ENCODE measurements around the gene NFIA. TPM values are rescaled to one million over a fixed set of nuclear protein-coding genes. Genes with fewer than 3 reads are reported as not detected.

The NFIA gene
- total RNA-seq, 4 donors from 2014 or later = 32.0 to 160 (median 32.9) TPM

DNA sequence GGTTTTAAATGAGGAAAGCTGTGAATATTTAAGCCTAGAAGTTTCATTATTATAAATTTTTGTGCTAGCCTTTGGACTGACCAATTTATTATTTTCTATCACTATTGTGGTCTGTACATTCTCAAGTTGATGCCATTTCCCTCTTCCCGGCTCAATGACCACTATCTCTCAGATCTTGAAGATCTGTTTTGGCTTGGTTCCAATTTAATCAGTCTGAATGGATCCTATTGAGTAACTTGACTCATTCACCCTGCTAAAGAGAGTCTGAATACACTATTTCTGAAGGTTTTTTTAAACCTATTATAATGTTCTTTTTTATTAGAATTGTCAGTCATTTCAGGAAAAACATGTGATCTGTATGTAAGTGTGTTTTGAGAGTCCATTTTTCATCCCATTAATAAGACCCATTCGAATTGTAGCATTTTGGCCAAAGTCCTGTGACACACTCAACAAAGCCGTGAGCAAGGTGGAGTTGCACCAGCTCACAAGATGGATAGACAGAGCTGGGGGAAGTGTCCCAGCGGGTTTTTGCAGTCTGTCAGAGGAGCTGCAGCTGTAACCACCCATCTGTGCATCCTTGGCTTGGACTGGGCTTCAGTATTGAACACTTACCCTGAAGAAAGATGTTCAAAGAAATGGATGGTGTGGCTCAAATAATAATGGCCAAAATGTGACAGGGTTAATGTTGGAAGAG, 145.6 kb downstream of the NFIA start:
- TF ChIP-seq POLR2A (IDR thresholded peaks at IDR 0.05) = no peak
- TF ChIP-seq, protein P1, sequence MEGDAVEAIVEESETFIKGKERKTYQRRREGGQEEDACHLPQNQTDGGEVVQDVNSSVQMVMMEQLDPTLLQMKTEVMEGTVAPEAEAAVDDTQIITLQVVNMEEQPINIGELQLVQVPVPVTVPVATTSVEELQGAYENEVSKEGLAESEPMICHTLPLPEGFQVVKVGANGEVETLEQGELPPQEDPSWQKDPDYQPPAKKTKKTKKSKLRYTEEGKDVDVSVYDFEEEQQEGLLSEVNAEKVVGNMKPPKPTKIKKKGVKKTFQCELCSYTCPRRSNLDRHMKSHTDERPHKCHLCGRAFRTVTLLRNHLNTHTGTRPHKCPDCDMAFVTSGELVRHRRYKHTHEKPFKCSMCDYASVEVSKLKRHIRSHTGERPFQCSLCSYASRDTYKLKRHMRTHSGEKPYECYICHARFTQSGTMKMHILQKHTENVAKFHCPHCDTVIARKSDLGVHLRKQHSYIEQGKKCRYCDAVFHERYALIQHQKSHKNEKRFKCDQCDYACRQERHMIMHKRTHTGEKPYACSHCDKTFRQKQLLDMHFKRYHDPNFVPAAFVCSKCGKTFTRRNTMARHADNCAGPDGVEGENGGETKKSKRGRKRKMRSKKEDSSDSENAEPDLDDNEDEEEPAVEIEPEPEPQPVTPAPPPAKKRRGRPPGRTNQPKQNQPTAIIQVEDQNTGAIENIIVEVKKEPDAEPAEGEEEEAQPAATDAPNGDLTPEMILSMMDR (IDR thresholded peaks at IDR 0.05) = no peak

DNA sequence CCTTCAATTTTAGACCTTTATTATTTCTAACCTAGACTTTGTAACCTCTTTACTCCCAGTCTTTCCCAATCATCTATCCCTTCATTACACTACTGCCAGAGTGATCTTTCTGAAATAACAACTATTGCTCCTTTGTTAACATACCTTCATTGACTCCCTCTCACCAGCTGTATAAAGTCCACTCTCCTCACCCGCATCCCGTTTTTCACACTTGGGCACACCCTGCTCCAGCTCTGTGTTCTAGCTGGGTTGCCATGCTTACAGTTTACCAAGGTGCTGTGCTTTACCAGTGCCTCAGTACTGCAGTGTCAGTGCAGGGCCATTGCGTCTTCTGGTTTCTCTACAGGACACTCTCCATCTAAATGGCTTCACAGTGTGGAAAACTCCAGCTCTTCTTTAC, 148.2 kb downstream of the NFIA start:
- Histone ChIP-seq H3K27ac (no peak overlapping the region), H3K27me3 (no peaks in the 10 kb centered on the region), H3K9me3 (no peaks in the 10 kb centered on the region), H3K36me3 (no peaks in the 10 kb centered on the region), H3K4me1 (peaks cover 0 to 16% (median 0%) of the 10 kb centered on the region in 4 donors), H3K4me3 (no peak overlapping the region)
- DNase-seq = peak in 2 of 3 donors; percentile 61 to 63
- TF ChIP-seq, protein P1 (IDR thresholded peaks at IDR 0.05) = no peak
- no peak for TF ChIP-seq POLR2A (IDR thresholded peaks at IDR 0.05)

More for the DNA sequence above, 145.6 kb downstream of the NFIA start:
- DNase-seq = no peak
- Histone ChIP-seq H3K27ac (no peak overlapping the region), H3K36me3 (no peaks in the 10 kb centered on the region), H3K4me1 (peaks cover 0 to 16% (median 0%) of the 10 kb centered on the region in 4 donors), H3K4me3 (no peak overlapping the region), H3K9me3 (no peaks in the 10 kb centered on the region), H3K27me3 (no peaks in the 10 kb centered on the region)

DNA sequence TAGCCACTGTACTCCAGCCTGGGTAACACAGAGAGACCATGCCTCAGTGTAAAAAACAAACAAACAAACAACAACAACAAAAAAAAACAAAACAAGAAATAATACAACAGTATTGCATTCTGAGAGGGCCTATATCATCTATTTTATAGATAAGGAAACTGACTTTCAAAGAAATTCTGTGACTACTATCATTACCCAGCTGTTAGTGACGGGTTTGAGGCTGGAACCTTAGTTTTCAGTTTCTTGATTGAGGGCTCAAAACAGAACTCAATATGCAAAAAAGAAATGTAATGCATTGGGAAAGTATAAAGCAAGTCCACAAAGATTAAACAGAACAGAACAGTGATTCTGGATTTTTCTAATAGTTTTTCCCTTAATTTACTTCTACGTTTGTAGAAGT, 149.4 kb downstream of the NFIA start:
- H3K4me3 ChIP-seq = no peak overlapping the region
- DNase-seq = no peak
- no peaks in the 10 kb centered on the region for H3K36me3 ChIP-seq
- no peak overlapping the region for H3K27ac ChIP-seq
- no peaks in the 10 kb centered on the region for H3K9me3 ChIP-seq
- H3K27me3 ChIP-seq = no peaks in the 10 kb centered on the region
- peaks cover 0 to 8% (median 0%) of the 10 kb centered on the region in 4 donors for H3K4me1 ChIP-seq
- TF ChIP-seq POLR2A (IDR thresholded peaks at IDR 0.05) = no peak
- TF ChIP-seq, protein P1 (IDR thresholded peaks at IDR 0.05) = no peak

DNA sequence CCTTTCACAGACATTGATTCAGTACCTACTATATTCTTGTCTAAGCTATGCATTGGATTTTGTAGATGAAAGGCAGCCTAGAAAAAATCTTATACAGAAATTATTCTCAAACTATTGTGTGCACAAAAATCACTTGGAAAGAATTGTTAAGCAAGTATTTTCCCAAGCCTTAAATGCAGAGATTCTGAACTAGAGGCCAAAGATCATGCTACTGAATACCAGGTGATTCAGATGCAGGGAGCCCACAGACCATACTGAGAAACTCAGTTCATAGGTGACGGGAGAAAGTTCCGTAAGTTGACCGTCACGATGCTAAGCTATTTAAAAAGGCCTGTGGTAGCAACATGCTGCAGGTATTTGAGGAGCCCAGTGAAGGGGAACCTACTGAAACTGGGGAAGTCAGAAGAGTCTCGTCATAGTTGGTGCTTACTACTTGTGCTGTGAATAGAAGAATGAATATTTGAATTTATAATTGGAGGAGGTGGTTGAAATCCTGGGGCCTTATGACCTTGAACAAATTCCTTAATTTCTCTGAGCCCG, 150.8 kb downstream of the NFIA start:
- DNase-seq = no peak
- Histone ChIP-seq H3K4me1 (peaks cover 0 to under 1% (median 0%) of the 10 kb centered on the region in 4 donors), H3K27me3 (no peaks in the 10 kb centered on the region), H3K36me3 (no peaks in the 10 kb centered on the region), H3K4me3 (no peak overlapping the region), H3K27ac (no peak overlapping the region), H3K9me3 (no peaks in the 10 kb centered on the region)
- TF ChIP-seq, protein P1 (IDR thresholded peaks at IDR 0.05) = no peak
- TF ChIP-seq POLR2A (IDR thresholded peaks at IDR 0.05) = no peak

DNA sequence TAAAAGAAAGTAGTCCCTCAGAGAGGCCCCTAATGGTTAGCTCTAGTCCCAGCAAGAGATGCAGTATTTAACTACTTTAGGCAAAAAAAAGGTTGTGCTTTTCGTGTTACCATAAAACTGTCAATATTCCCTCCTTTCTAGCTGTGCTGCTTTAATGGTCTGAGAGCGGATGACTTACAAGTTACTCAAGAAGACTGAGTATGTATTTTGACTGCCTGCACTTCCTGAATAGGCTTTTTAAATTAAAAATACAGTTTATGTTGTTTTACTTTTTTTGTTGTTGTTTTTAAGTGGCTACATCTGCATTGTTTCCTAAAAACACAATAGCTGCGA, 152.2 kb downstream of the NFIA start:
- Histone ChIP-seq H3K4me3 (no peak overlapping the region), H3K4me1 (no peaks in the 10 kb centered on the region), H3K27ac (no peak overlapping the region), H3K36me3 (no peaks in the 10 kb centered on the region), H3K27me3 (no peaks in the 10 kb centered on the region), H3K9me3 (no peaks in the 10 kb centered on the region)
- no peak for DNase-seq
- TF ChIP-seq POLR2A (IDR thresholded peaks at IDR 0.05) = no peak
- TF ChIP-seq, protein P1 (IDR thresholded peaks at IDR 0.05) = no peak

All from Peyer's patch (tissue), 4 donors.